ENCODE measurements around the gene ABCD3. TPM values are rescaled to one million over a fixed set of nuclear protein-coding genes. Genes with fewer than 3 reads are reported as not detected.

The ABCD3 gene
- total and polyA plus RNA-seq, 9 donors = 10.7 to 32.1 (median 24.8) TPM

GRCh38 chr1:94398356-94398755 lies 19.8 kb upstream of the ABCD3 start:
- intact Hi-C loops (cut with DNase I) = no loop called here
- Histone ChIP-seq H3K36me3 (no peaks in the 10 kb centered on the region), H3K4me3 (no peak overlapping the region), H3K4me1 (ENCODE audit: insufficient read depth) (no peaks in the 10 kb centered on the region), H3K27me3 (no peaks in the 10 kb centered on the region), H3K9me3 (no peaks in the 10 kb centered on the region), H3K27ac (no peak overlapping the region)
- DNase-seq = no peak
- TF ChIP-seq EP300 (IDR thresholded peaks at IDR 0.05) (no peak), POLR2A (IDR thresholded peaks at IDR 0.05) (no peak), CTCF (IDR thresholded peaks at IDR 0.05) (no peak)
- WGBS, 3 donors = 77 to 88% (median 78%) methylated on average over 5 of the region's 5 CpGs

GRCh38 chr1:94399453-94399852 lies 18.7 kb upstream of the ABCD3 start:
- Histone ChIP-seq H3K4me3 (no peak overlapping the region), H3K4me1 (ENCODE audit: insufficient read depth) (no peaks in the 10 kb centered on the region), H3K9me3 (no peaks in the 10 kb centered on the region), H3K27ac (no peak overlapping the region), H3K27me3 (no peaks in the 10 kb centered on the region), H3K36me3 (no peaks in the 10 kb centered on the region)
- intact Hi-C loops (cut with DNase I) = no loop called here
- WGBS, 3 donors = 56 to 75% (median 61%) methylated on average over 3 of the region's 3 CpGs
- no peak for DNase-seq
- no peak for TF ChIP-seq POLR2A (IDR thresholded peaks at IDR 0.05)
- TF ChIP-seq EP300 (IDR thresholded peaks at IDR 0.05) = no peak

GRCh38 chr1:94401206-94401605 lies 17.0 kb upstream of the ABCD3 start:
- Histone ChIP-seq H3K36me3 (no peaks in the 10 kb centered on the region), H3K4me1 (ENCODE audit: insufficient read depth) (no peaks in the 10 kb centered on the region), H3K27ac (no peak overlapping the region), H3K9me3 (no peaks in the 10 kb centered on the region), H3K4me3 (no peak overlapping the region), H3K27me3 (no peaks in the 10 kb centered on the region)
- intact Hi-C loops (cut with DNase I) = loop anchor here in 1 of 4 donors (10.0 kb wide), 1 partner anchor 834 kb away; the partner anchor contains the start of gene RWDD3
- WGBS, 3 donors = 87 to 90% (median 89%) methylated on average over 4 of the region's 4 CpGs
- no peak for TF ChIP-seq CTCF (IDR thresholded peaks at IDR 0.05)
- no peak for TF ChIP-seq EP300 (IDR thresholded peaks at IDR 0.05)
- no peak for TF ChIP-seq POLR2A (IDR thresholded peaks at IDR 0.05)
- DNase-seq = no peak

GRCh38 chr1:94406446-94406845 lies 11.7 kb upstream of the ABCD3 start:
- Histone ChIP-seq H3K27ac (no peak overlapping the region), H3K4me1 (ENCODE audit: insufficient read depth) (no peaks in the 10 kb centered on the region), H3K36me3 (no peaks in the 10 kb centered on the region), H3K4me3 (no peak overlapping the region), H3K9me3 (no peaks in the 10 kb centered on the region), H3K27me3 (no peaks in the 10 kb centered on the region)
- 93 to 96% (median 94%) methylated on average over 4 of the region's 4 CpGs for WGBS, 3 donors
- no peak for DNase-seq
- intact Hi-C loops (cut with DNase I) = loop anchor here in 1 of 4 donors (10.0 kb wide), 1 partner anchor 828 kb away; the partner anchor contains the start of gene RWDD3
- TF ChIP-seq CTCF (IDR thresholded peaks at IDR 0.05) (no peak), EP300 (IDR thresholded peaks at IDR 0.05) (no peak), POLR2A (IDR thresholded peaks at IDR 0.05) (no peak)

GRCh38 chr1:94408104-94408830 lies 9.9 kb upstream of the ABCD3 start:
- intact Hi-C loops (cut with DNase I) = loop anchor here in 1 of 4 donors (10.0 kb wide), 1 partner anchor 827 kb away; the partner anchor contains the start of gene RWDD3
- 72 to 75% (median 73%) methylated on average over 8 of the region's 8 CpGs for WGBS, 3 donors
- Histone ChIP-seq H3K27ac (no peak overlapping the region), H3K9me3 (no peaks in the 10 kb centered on the region), H3K4me1 (ENCODE audit: insufficient read depth) (no peaks in the 10 kb centered on the region), H3K36me3 (no peaks in the 10 kb centered on the region), H3K4me3 (no peak overlapping the region), H3K27me3 (no peaks in the 10 kb centered on the region)
- TF ChIP-seq POLR2A (IDR thresholded peaks at IDR 0.05) (no peak), CTCF (IDR thresholded peaks at IDR 0.05) (no peak), EP300 (IDR thresholded peaks at IDR 0.05) (no peak)
- no peak for DNase-seq
